GM23338 (cell line): ENCODE measurements around the gene NLRP5.

Experiments used
- EZH2phosphoT487 ChIP-seq: fragments of 200-600 bp; sonication (generic); IDR thresholded peaks from one replicate; pipeline ENCODE4 v1.8.1; 2018; ENCODE audit warnings: antibody characterized with exemption; ENCODE audit not compliant: unreplicated experiment
- TF ChIP-seq, protein P1 (sequence below), 2 experiments: fragments of 200-600 bp in 1 of 2; sonication (generic) in 1 of 2; conservative IDR thresholded peaks; 2 replicates each; pipeline versions ENCODE4 v1.5.1 to v1.6.1; 2016 to 2017; ENCODE audit warnings: antibody characterized with exemption in 2 of 2, low read depth in 2 of 2, mild to moderate bottlenecking in 2 of 2, moderate library complexity in 1 of 2

DNA sequence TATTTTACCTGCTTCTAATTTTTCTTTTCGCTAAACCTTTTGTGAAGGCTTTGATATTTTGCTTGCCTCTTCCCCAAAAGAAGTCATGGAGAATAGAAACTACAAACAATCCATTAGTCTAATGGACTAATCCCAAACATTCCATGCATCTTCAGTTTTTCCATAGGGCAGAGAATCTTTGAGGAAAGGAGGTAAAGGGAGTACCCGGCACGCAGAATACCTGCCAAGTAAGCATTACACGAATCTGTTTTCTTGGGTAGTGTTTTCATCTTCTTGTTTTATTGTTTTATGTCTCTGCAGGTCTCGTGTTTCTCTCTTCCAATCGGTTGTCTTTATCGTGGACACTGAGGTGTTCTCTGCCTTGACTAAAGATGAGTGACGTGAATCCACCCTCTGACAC, 39.0 kb upstream of the NLRP5 start, which contains the start of gene NLRP8:
- TF ChIP-seq EZH2phosphoT487, result no peak
- TF ChIP-seq, protein P1, sequence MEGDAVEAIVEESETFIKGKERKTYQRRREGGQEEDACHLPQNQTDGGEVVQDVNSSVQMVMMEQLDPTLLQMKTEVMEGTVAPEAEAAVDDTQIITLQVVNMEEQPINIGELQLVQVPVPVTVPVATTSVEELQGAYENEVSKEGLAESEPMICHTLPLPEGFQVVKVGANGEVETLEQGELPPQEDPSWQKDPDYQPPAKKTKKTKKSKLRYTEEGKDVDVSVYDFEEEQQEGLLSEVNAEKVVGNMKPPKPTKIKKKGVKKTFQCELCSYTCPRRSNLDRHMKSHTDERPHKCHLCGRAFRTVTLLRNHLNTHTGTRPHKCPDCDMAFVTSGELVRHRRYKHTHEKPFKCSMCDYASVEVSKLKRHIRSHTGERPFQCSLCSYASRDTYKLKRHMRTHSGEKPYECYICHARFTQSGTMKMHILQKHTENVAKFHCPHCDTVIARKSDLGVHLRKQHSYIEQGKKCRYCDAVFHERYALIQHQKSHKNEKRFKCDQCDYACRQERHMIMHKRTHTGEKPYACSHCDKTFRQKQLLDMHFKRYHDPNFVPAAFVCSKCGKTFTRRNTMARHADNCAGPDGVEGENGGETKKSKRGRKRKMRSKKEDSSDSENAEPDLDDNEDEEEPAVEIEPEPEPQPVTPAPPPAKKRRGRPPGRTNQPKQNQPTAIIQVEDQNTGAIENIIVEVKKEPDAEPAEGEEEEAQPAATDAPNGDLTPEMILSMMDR (conservative IDR thresholded peaks at IDR 0.05; ENCODE audit: low read depth in 2 of 2), result no peak
